ENCODE measurements around the gene LRRK1. TPM values are rescaled to one million over a fixed set of nuclear protein-coding genes. Genes with fewer than 3 reads are reported as not detected.

LRRK1 gene
- total RNA-seq, 1 donor from 2014 or later = not detected

GRCh38 chr15:100898661-100899462 lies 20.3 kb upstream of the LRRK1 start:
- peaks cover 33% of the 10 kb centered on the region for H3K4me1 Mint-ChIP-seq
- Histone ChIP-seq H3K36me3 (no peaks in the 10 kb centered on the region), H4K20me1 (ENCODE audit: low read depth) (no peaks in the 10 kb centered on the region), H3K27ac (no peak overlapping the region), H3K4me3 (no peak overlapping the region), H3K4me2 (no peak overlapping the region), H3K27me3 (no peaks in the 10 kb centered on the region), H3K4me1 (peaks cover 8% of the 10 kb centered on the region), H3K9me3 (ENCODE audit: low read depth) (no peaks in the 10 kb centered on the region), H3K79me2 (ENCODE audit: low read depth) (no peaks in the 10 kb centered on the region), H3K9ac (no peak overlapping the region), H2AFZ (replicated peaks) (no peak overlapping the region), H3F3A (ENCODE audit: low read depth) (no peaks in the 10 kb centered on the region)
- H3K27me3 Mint-ChIP-seq (ENCODE audit: insufficient read depth, low read depth) = peaks cover 21% of the 10 kb centered on the region
- TF ChIP-seq EZH2phosphoT487 (IDR thresholded peaks at IDR 0.05) (no peak), EZH2 (IDR thresholded peaks at IDR 0.05) (no peak), CTCF (IDR thresholded peaks at IDR 0.05) (no peak)
- no peaks in the 10 kb centered on the region for H3K36me3 Mint-ChIP-seq
- H3K4me3 Mint-ChIP-seq = no peak overlapping the region
- no peak overlapping the region for H3K27ac Mint-ChIP-seq
- no peaks in the 10 kb centered on the region for H3K9me3 Mint-ChIP-seq
- DNase-seq (ENCODE audit: low spot score) = no peak

GRCh38 chr15:100899601-100900000 lies 19.6 kb upstream of the LRRK1 start:
- Mint-ChIP-seq H3K36me3 (no peaks in the 10 kb centered on the region), H3K4me1 (peaks cover 33% of the 10 kb centered on the region), H3K9me3 (no peaks in the 10 kb centered on the region), H3K4me3 (no peak overlapping the region), H3K27ac (no peak overlapping the region), H3K27me3 (ENCODE audit: insufficient read depth, low read depth) (peaks cover 21% of the 10 kb centered on the region)
- Histone ChIP-seq H4K20me1 (ENCODE audit: low read depth) (no peaks in the 10 kb centered on the region), H2AFZ (replicated peaks) (no peak overlapping the region), H3K27ac (no peak overlapping the region), H3K27me3 (no peaks in the 10 kb centered on the region), H3K9ac (no peak overlapping the region), H3F3A (ENCODE audit: low read depth) (no peaks in the 10 kb centered on the region), H3K4me3 (no peak overlapping the region), H3K4me2 (no peak overlapping the region), H3K79me2 (ENCODE audit: low read depth) (no peaks in the 10 kb centered on the region), H3K9me3 (ENCODE audit: low read depth) (no peaks in the 10 kb centered on the region), H3K4me1 (peaks cover 8% of the 10 kb centered on the region), H3K36me3 (no peaks in the 10 kb centered on the region)
- DNase-seq (ENCODE audit: low spot score) = no peak
- no peak for TF ChIP-seq EZH2phosphoT487 (IDR thresholded peaks at IDR 0.05)
- no peak for TF ChIP-seq CTCF (IDR thresholded peaks at IDR 0.05)
- TF ChIP-seq EZH2 (IDR thresholded peaks at IDR 0.05) = no peak

- no peak for DNase-seq (ENCODE audit: low spot score)
- no peak overlapping the region for H3K4me3 Mint-ChIP-seq
- no peaks in the 10 kb centered on the region for H4K20me1 ChIP-seq (ENCODE audit: low read depth)
- no peaks in the 10 kb centered on the region for H3K36me3 Mint-ChIP-seq
- no peak overlapping the region for H3K9ac ChIP-seq
- H2AFZ ChIP-seq (replicated peaks) = no peak overlapping the region
- H3K27ac Mint-ChIP-seq = no peak overlapping the region
- no peaks in the 10 kb centered on the region for H3F3A ChIP-seq (ENCODE audit: low read depth)
- no peaks in the 10 kb centered on the region for H3K36me3 ChIP-seq
- no peaks in the 10 kb centered on the region for H3K9me3 Mint-ChIP-seq
- no peak overlapping the region for H3K4me3 ChIP-seq
- peaks cover 21% of the 10 kb centered on the region for H3K27me3 Mint-ChIP-seq (ENCODE audit: insufficient read depth, low read depth)
- no peak overlapping the region for H3K4me2 ChIP-seq
- no peaks in the 10 kb centered on the region for H3K9me3 ChIP-seq (ENCODE audit: low read depth)
- no peak for TF ChIP-seq EZH2 (IDR thresholded peaks at IDR 0.05)
- TF ChIP-seq EZH2phosphoT487 (IDR thresholded peaks at IDR 0.05) = no peak
- TF ChIP-seq CTCF (IDR thresholded peaks at IDR 0.05) = no peak
- no peak overlapping the region for H3K27ac ChIP-seq
- H3K27me3 ChIP-seq = no peaks in the 10 kb centered on the region
- peaks cover 33% of the 10 kb centered on the region for H3K4me1 Mint-ChIP-seq
- no peaks in the 10 kb centered on the region for H3K79me2 ChIP-seq (ENCODE audit: low read depth)
- H3K4me1 ChIP-seq = peaks cover 8% of the 10 kb centered on the region
These were observed 18.9 kb upstream of the LRRK1 start for GRCh38 chr15:100900136-100900794.

Data from neural progenitor cell (in vitro differentiated cells).